NCI-H524 treated with DMSO at 0.1 percent for 48 hours (cell line): ENCODE results near the gene FOXP1.
A peak's percentile ranks its signal among the peaks of the same experiment; 100 is the strongest.

ENCODE experiments used
- DNase-seq: peaks from one replicate; lab custom pipeline; 2025; lab: John Stamatoyannopoulos, UW

Gene FOXP1

DNA sequence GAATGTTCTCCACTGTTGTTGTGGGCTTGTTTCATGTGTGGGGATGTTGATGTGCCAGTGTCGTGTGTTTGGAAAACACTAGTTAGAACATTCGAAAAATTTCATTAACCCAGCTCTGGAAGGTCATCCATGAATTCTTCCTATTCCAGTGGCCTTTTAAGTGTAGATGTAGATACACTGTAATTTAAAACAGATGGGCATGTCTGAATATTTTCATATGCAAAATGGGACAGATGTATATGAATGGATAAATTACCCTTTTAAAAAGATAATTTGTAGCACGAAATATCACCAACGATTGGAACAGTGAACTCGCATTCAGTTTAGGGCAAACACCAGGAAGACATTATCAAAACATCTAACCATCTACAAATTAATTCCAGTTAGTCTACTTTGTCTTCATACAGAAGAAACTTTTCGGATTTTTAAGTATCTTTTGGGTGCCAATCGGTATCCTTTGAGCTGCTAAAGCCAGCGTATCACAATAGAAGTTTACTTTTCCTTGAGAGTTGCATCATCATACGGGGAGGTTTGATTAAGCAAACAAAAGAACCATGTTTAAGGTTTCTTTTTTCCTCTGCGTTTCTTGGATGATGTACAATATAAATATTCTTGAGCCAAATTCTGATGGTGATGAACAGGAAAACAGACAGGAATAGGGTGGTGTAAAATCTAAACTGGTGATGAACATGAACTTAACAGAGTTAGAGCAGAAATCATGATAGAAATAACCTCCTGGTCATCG lies 528.1 kb downstream of the FOXP1 start:
- DNase-seq, result no peak

DNA sequence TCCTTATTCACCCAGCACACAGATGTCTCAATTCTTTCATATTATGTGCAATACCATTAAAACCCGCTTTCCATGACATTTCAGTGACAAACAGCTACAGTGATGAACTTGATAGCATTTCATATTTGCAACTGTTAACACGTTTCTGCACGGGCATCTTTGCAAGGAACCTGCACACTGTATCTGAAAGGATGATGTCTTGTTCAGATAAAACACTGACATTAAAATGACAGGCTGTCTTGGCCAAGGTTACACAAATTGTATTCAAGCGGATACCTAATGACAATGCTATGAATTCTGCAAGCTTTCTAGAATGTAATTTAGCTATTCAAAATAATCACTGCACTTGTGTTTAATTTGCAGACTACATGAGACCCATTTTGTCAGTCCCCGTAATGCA lies 529.2 kb downstream of the FOXP1 start:
- DNase-seq, result no peak

DNA sequence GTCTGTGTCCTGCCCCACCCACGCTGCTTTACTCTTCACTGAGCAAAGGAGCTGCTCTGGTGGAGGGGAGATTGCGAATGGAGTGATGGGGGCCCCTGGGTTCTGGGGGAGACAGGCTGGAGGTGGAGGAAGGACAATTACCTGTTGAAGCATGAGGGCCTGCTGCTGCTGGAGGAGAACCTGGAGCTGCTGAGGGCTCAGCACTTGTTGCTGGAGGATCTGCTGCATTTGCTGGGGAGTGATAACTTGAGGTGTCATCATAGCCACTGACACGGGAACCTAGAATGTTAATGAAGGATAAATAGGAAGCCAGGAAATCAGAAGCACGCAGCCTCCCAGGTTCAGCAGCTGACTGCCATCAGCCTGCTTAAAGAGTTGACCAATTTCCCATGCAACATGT lies 530.0 kb downstream of the FOXP1 start:
- no peak for DNase-seq

DNA sequence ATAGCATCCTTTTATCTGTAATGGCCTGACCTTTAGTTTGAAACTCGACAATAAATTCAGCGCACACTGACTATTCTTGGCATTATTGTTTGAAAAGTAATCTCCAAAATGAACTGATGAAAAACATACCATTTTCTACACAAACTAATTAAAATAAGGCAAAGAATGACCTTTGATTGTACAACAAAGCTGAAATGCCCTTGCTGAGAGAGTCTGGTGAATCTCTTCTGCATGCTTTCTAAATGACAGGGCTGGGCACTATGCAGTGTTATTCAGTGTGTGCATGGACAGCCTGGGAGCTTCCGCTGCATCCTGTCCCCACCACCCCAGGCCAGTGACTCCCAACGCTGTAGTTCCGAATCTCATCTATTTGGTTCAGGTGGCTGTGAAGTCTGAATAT lies 530.8 kb downstream of the FOXP1 start:
- no peak for DNase-seq

DNA sequence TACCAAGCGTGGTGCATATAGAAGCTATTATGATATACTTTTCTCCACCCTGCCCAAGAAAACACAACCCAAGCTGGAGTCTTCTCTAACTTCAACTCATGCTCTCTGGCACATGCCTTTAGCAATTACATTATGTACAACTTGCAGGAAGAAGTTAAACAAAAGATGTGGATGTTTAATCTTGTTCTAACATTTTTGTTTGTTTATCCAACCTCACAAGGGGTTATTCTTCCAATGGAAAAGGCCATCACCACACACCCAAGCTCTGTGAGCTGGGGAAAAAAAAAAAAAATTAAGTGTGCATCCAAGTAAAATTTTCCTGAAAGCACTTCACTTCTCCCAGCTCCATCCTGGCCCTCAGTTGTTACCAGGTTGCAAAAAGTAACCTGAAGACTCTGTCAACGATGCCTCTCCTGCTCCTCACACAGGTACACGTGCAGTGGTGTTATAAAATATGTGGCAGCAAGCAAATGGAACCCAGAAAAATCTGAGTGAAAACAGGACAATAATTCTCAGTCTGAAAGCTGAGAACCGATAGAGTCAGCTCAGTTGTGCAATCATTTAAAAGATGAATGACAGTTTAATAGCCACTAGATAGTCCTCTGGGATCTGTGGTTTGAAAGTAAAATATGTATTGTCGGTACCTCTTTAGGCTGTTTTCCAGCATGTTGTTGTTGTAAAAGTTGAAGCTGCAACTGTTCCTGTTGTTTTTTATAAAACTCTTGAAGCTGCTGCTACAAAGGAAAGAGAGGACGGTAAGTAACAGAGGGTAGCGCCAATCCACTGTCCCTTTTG lies 531.4 kb downstream of the FOXP1 start:
- no peak for DNase-seq

DNA sequence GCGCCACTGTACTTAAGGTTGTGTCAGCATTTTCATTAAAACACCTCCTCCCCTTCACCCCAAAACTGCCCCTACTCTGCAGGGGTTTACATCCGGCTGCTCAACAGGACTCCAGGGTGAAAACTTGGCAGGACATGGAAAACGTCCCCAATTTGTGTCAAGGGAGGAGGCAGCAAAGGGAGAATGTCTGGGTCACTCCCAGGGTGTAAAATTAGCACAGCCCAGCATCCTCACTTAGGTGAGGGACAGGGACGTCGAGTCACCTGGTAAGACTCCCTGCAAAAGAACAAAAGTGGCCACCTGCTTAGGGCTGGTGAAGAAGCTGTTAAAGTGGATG lies 532.3 kb downstream of the FOXP1 start:
- DNase-seq, result no peak

DNA sequence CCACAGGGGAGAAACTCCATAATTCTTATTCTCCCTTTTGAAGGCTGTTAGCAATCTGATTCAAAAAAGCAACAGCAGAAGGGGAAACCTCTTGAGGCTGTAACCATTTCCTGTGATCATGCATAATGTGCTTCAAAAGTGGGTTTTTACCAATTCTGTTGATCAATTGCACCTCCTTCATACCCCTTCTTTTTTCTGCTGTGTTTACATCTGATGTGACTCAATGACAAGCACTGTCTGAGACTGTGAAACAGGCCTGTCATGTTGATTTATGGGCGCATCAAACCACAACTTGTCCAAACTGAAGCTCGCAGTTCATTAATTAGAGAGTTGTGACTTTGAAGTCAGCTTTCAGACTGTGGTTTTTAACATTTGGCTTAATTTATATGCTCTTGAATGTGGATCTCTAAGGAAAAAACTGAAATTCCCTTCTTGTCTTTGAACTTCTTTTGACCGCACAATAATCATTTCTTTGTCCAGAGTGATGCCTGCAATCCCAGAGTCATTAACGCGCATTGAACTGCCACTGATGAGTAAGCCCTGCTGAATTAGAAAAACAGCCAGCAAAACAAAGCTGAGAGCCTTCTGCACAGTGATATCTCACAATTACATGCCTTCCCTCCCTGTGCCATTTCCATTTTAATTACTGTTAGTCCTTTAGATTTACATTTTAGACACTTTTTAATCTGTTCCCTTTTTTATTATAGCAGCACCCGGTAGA lies 532.8 kb downstream of the FOXP1 start:
- DNase-seq, result no peak

DNA sequence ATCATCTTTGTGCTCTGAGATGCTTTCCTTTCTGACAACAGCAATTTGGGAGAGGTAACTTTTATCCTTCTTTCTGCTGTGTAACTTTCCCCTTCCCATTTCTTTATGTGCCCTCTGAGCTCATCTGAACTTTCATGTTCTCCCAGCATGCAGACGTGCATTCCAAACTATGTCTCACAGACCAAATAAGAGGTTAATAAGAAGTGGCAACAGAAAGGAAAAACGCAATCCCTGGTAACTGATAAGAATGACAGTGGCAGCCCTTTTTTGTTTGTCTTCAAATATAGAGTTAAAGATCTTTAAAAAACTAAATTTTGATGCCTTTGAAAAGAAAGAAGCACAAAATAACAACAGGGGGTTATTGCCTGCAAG lies 533.4 kb downstream of the FOXP1 start:
- no peak for DNase-seq

DNA sequence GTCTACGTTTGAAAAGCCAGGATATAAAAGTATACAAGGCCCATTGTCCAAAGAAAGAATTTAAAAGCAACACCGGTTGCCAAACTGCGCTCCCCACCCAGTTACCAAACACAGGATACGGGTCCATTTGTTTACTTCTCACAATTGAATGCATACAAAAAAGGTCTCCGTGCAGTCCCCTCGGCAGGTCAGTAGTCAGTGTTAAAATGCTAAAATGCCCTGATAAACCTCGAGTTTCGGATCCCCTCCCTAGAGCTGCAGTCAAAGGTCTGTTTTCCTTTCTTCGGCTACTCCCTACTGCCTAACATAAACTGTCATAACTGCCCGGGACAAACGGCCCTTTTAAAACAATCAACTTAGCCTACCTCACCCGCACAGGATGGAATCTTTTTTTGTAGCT lies 534.6 kb downstream of the FOXP1 start:
- DNase-seq, result no peak

DNA sequence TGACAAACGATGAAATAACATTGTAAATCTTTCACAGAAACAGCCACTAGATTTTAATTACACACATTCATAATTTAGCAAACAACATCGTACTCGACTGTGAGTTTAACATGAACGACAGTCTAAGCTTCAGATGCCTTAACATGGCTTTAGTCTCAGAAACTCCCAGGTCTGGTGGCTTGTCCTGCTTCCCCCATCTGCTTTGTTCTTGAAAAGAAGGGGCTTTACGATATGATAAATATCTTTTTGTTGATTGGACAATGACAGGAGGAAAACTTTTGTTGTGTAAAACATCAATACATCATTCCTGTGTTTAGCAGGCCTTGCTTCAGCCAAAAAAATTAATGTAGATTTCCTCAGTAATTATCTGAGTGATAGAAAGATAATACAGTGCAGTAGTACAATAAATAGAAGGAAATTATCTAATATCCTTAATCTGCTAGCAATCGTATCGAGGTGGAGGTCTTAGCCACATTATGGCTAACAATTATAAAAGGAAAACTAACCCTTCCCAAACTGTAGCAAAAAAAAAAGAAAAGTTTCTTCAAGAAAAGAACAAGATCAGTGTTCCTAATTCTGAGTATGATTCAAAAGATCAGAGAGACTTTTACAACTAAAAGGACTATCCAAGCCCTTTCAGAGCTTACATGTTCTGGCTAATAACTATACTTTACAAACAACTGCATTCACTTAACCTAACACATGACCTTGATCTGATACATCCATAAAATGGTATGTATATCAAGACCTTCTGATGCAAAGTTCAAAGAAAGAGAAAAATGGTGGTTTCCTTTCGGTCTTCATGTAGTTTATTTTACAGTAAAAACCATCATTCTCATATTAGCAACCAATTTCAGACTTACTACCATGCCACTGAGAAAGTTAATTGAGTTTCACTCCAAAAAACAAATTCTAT lies 535.7 kb downstream of the FOXP1 start:
- no peak for DNase-seq

DNA sequence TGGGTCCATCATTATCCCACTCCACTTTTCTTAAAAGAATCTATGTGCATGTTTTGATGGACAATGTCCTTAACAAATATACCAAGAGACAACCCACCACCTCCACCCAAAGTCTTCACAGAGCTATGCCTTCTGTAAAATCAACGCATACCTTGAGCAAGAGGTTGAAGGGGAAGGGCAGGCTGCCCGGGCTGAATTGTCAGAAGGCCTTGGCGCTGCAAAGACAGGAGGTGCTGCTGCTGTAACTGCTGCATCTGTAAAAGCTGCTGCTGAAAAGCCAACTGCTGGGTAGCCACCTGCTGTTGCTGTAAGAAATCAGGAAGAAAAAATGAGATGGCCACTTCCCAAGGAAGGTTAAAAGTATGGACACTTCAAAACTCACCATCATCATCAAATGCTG lies 536.7 kb downstream of the FOXP1 start:
- DNase-seq, result no peak

DNA sequence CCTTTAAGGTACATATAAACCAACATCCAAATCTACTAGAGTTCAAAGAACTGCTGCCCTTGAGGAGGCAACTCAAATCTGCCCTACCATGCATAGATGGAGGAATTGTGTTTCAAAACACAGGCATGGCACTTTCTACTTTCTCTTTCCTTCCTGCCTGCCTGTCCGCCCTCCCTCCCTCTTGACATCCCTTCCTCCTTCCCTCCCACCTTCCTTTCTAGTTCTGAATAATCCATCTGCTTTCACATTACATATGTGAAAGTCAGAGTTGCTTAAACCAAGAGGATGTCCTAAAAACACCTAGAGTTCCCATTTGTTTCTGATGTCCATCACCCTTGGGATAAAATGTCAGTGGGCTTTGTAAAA lies 537.6 kb downstream of the FOXP1 start:
- no peak for DNase-seq

DNA sequence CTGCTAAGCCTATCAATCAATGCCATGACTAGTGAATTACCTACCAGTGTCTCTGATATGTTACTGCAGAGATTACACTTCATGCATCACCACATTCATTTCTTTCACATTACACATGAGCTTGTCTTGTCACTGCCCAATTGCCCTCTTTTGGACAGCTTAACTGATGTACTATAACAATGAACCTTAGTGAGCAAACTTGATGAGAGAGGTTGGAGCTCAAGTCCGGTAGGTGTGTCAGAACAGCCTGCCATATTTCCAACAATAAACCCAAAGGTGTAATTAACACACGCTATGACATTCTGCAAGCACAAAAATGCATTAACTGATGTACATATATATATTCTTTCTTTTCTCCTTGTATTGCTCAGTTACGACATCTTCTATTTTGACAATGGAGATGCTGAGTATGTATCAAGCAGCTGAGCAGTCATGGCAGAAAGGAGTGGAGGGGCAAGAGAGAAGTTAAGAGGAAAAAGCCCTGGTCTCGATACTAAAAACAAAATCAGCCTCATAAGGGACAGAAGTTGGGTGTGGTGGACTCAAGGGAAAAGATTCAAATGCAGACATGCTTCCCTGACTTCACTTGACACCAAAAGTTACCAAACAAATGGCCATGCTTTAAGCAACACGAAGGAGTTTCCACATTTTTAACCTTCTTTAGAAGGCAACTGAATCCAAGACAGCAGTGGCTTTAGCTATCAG lies 538.2 kb downstream of the FOXP1 start:
- no peak for DNase-seq

DNA sequence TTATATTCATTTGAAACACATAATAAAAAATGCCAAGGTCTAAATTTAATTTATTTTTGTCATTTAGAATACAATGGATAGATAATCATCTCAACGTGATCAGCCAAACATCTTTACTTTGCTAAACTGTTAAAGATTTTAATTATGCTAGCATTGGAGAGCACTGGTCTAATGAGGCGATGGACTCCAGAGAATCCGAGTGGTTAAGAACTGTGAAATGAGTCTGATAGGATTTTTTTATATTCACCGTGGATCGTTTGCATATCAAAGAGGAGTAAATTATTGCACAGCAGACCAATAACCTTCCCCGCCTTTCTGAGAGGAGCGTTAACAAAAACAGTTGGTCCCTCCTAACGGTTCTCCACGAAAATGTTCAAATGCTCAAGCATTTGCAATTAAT lies 540.8 kb downstream of the FOXP1 start:
- no peak for DNase-seq

DNA sequence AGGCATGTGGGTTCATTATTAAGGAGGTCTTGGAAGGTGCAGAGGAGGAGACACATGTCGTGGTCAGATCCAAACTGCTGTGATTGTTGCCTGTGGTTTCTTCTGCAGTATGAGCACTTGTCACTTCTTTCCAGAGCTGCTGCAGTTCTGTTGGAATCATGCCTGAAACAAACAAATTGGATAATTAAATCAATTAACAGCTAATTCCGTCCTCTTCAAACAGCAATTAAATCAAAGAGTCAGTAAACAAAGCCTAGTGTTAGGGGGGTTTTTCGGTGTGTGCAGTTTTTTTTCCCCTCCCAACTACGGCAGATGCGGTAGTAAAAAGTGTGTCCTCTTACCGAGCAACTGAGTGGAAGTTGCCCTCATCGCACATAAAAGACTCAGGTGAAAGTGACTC lies 542.2 kb downstream of the FOXP1 start:
- DNase-seq, result no peak

DNA sequence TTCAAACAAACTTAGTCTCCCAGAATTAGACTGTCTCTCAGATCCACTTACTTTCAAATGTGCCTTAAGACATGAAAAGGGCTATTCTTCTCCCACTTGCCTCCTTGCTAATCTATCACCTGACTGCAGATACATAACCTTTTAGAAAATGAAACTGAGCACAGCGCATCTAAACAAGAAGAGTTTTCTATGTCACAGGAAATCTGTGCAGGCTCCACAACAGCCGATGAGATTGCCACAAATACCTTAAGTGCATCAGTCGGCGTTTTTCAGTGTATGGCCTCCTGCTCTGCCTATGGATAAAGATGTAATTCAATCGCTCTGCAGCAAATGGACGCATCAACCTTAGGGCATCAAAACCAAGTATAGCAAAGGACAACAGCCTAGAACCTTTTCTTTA lies 544.2 kb downstream of the FOXP1 start:
- DNase-seq, result no peak

DNA sequence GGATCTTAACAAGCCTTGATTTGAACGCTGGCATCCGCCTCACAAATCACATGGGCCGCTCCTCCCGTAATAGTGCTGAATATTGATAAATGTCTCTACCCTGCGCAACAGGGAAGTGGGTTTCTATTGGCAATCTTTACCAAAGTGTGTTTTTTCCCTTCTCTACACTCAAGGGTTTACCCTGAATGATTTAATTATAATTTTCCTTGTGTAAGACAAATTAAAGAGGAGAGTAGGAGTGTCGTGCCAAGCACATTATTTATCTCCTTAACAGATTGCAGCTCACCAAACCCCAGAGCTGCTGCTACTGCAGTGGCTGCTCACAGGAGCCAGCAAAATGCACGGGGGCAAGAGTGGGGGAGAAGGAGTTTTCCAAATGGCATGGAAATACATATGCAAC lies 545.8 kb downstream of the FOXP1 start:
- DNase-seq, result no peak

DNA sequence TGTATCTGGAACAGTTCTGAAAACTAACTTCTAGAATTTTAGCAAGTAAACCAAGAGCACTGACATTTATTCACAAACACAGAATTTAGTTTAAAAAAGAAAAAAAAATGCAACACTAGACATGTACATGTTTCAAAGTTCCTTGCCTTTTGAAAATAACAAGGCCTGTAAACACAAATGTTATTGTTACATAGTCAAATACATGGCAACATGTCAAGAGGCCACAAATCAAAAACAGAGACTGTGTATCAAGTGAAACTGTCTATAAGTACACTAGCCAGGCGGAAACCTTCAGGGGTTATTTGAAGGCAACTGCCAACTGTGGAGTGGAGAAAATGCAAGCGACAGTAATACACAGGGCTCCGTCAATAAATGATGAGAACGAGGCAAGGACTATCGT lies 547.6 kb downstream of the FOXP1 start:
- DNase-seq, result no peak

DNA sequence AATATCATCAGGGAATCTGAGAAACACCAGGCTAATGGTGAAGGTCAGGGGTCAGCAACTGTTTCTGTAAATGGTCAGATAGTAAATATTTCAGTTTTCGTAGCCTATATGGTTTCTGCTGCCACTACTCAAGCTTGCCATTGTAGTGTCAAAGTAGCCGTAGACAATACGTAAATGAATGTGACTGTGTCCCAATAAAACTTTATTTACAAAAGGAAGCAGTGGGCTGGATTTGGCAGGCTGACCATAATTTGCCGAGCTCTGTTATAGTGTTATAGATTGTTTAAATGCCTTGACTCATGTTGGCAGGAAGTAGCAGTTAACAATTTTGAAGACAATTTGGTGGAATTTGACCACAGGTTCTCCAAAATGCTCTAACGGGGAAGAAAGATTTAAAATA lies 548.2 kb downstream of the FOXP1 start:
- DNase-seq, result no peak

DNA sequence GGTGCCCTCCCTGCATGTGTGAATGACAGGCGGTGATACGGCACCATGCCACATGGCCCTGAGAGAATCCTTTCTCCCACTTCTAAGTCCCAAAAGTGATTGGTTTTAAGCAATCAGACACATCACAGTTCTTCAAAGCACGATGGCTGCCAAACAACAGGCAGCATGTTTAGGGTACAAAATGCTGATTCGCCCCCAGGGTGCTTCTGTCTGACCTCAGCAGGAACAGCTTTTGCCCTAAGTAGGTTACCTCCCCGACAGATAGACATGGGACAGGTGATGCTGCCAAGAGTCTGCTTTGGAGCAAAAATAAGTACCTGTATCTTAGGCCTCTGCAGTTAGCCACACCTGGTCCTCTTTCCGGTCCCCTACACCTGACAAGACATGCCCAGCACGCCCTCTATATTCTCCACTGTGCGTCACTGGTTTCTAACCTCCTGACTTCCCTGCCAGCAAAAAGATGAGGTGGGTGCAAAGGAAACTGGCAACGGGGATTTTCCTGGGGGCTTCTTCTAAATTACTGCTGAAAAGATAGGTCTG lies 549.8 kb downstream of the FOXP1 start:
- no peak for DNase-seq

DNA sequence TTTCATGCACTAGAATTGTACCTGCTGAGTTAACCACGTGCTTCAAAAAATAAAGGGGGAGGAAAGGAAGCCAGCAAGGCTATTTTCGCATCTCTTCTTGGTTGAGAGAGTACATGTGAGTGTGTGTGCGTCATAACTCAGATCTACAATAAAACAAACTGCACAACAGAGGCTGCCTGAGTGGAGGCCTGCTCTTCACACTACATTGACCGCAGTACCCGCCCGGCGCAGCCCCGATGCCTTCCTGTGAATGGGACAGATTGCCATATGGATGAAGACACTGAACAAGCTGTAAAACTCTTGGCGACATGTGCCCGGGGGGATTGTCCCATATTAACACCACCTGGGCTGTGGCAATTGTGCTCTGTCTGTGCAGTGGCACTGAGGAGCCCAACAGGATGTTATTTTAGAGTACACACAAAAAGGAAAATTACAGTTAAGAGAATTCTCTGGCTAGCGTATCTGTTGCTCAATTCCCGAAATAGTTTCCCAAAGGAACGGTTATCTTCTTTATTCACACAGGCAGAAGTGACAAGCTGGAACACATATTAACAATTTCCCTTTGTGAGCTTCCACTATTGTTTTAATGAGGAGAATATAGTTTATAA lies 551.5 kb downstream of the FOXP1 start:
- peak; percentile 93 for DNase-seq
